Suprapubic skin (tissue), 3 donors: ENCODE results near the gene ORC4.

Experiments used
- EP300 ChIP-seq: sonication (generic); formaldehyde crosslinking; IDR thresholded peaks from one replicate; pipeline ENCODE4 v1.6.1; 2017; ENCODE audit warnings: antibody characterized with exemption
- TF ChIP-seq, protein P1 (sequence below), 2 donors: fragments of 200-600 bp in 1 of 2; fragments of 450-650 bp in 1 of 2; sonication (generic) in 1 of 2; IDR thresholded peaks; one replicate each; pipeline ENCODE4 v1.5.1; 2016 to 2019; ENCODE audit warnings: antibody characterized with exemption in 2 of 2, mild to moderate bottlenecking in 1 of 2, moderate library complexity in 1 of 2

DNA sequence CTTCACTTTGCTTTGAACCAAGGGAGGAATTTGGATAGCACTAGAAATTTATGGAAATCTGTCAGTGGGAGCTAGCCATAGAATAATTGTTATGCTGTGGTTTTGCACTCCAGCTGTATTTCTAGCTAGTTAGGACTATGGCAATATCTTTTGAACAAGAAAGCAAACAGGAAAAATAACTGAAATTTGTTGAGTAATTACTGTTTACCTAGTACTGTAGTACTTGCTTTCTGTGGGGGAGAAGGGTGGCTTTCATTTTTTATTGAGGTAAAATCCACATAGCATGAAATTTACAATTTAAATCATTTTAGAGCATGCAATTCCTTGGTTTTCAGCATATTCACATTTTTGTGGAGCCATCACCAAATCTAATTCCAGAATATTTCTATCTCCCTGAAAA lies 28.7 kb upstream of the ORC4 start:
- TF ChIP-seq, protein P1, sequence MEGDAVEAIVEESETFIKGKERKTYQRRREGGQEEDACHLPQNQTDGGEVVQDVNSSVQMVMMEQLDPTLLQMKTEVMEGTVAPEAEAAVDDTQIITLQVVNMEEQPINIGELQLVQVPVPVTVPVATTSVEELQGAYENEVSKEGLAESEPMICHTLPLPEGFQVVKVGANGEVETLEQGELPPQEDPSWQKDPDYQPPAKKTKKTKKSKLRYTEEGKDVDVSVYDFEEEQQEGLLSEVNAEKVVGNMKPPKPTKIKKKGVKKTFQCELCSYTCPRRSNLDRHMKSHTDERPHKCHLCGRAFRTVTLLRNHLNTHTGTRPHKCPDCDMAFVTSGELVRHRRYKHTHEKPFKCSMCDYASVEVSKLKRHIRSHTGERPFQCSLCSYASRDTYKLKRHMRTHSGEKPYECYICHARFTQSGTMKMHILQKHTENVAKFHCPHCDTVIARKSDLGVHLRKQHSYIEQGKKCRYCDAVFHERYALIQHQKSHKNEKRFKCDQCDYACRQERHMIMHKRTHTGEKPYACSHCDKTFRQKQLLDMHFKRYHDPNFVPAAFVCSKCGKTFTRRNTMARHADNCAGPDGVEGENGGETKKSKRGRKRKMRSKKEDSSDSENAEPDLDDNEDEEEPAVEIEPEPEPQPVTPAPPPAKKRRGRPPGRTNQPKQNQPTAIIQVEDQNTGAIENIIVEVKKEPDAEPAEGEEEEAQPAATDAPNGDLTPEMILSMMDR (IDR thresholded peaks at IDR 0.05) = no peak
- no peak for TF ChIP-seq EP300
